H1 (cell line): ENCODE results near the gene INPP5E. TPM values are rescaled to one million over a fixed set of nuclear protein-coding genes. Genes with fewer than 3 reads are reported as not detected.

Experiments used
- CTCF ChIA-PET: fragments of 300-600 bp; sonication (Branson Sonifier 250); formaldehyde crosslinking; loops from one replicate; lab custom pipeline; 2021; ENCODE audit not compliant: partially characterized antibody; lab: Charles Lee
- POLR2A ChIA-PET: fragments of 300-600 bp; sonication (Branson Sonifier 250); formaldehyde crosslinking; loops from one replicate; lab custom pipeline; 2021; ENCODE audit warnings: inconsistent platforms; ENCODE audit not compliant: partially characterized antibody; lab: Charles Lee
- DNase-seq, 2 experiments: peaks; one replicate each; pipeline versions ENCODE4 v3.0.0 to v3.0.0-alpha.2; 2010 to 2022; ENCODE audit warnings: low spot score in 2 of 2, low read depth in 1 of 2, mixed read lengths in 1 of 2
- FAIRE-seq: peaks from 2 replicates; lab custom pipeline; 2011; peaks lifted over from hg19 to GRCh38; lab: Jason Lieb, UNC
- H2AFZ ChIP-seq: 2 replicates; pipeline ENCODE4 v1.8.1; 2012; ENCODE audit warnings: low read length, inconsistent platforms
- H2AK5ac ChIP-seq: 2 replicates; pipeline ENCODE4 v1.6.1; 2013; ENCODE audit warnings: low read depth, low read length
- H2BK120ac ChIP-seq: replicated peaks from 2 replicates; pipeline ENCODE3; 2013; ENCODE audit warnings: low read depth, low read length, inconsistent platforms
- H2BK12ac ChIP-seq: 2 replicates; pipeline ENCODE4 v1.6.1; 2013; ENCODE audit warnings: low read depth, low read length
- H2BK15ac ChIP-seq: 2 replicates; pipeline ENCODE4 v1.6.1; 2013; ENCODE audit warnings: low read length
- H2BK20ac ChIP-seq: 2 replicates; pipeline ENCODE4 v1.6.1; 2013; ENCODE audit warnings: low read length
- H2BK5ac ChIP-seq: 2 replicates; pipeline ENCODE4 v1.6.1; 2013; ENCODE audit warnings: low read depth, low read length
- H3K14ac ChIP-seq: 2 replicates; pipeline ENCODE4 v1.6.1; 2013; ENCODE audit warnings: inconsistent platforms; ENCODE audit not compliant: insufficient read length
- H3K18ac ChIP-seq: 2 replicates; pipeline ENCODE4 v1.6.1; 2013; ENCODE audit warnings: low read length; ENCODE audit errors: extremely low read depth
- H3K23ac ChIP-seq: 2 replicates; pipeline ENCODE4 v1.6.1; 2013; ENCODE audit warnings: inconsistent platforms; ENCODE audit not compliant: insufficient read length
- H3K23me2 ChIP-seq: 2 replicates; pipeline ENCODE4 v1.6.1; 2013; ENCODE audit warnings: low read depth, low read length
- H3K27ac ChIP-seq: 2 replicates; pipeline ENCODE4 v1.6.1; 2011; ENCODE audit warnings: low read depth, low read length, inconsistent platforms
- H3K27me3 ChIP-seq, 4 experiments: replicated peaks in 1 of 4; 1 replicate in 1 of 4; 2 replicates in 3 of 4; pipeline versions ENCODE4 v1.6.1 to v1.8.1; 2011 to 2013; ENCODE audit warnings: low read length in 3 of 4, mild to moderate bottlenecking in 3 of 4, inconsistent platforms in 2 of 4, mixed read lengths in 2 of 4, moderate library complexity in 1 of 4; ENCODE audit not compliant: control insufficient read depth in 3 of 4, insufficient read depth in 3 of 4; ENCODE audit errors: extremely low read depth in 1 of 4
- H3K36me3 ChIP-seq, 4 experiments: 2 replicates each; pipeline versions ENCODE4 v1.6.1 to v1.8.1; 2011 to 2013; ENCODE audit warnings: mild to moderate bottlenecking in 4 of 4, low read length in 3 of 4, moderate library complexity in 2 of 4, control low read depth in 1 of 4, inconsistent platforms in 1 of 4; ENCODE audit not compliant: insufficient read depth in 4 of 4, control insufficient read depth in 2 of 4
- H3K4ac ChIP-seq: replicated peaks from 2 replicates; pipeline ENCODE3; 2013; ENCODE audit warnings: low read length, low read depth, mixed read lengths, inconsistent platforms; ENCODE audit not compliant: insufficient read length
- H3K4me1 ChIP-seq, 4 experiments: replicated peaks in 1 of 4; 1 replicate in 1 of 4; 2 replicates in 3 of 4; pipeline versions ENCODE4 v1.6.1 to v1.8.1; 2011 to 2013; ENCODE audit warnings: low read length in 3 of 4, inconsistent platforms in 2 of 4, mixed read lengths in 1 of 4; ENCODE audit not compliant: insufficient read depth in 4 of 4, control insufficient read depth in 3 of 4
- H3K4me2 ChIP-seq, 2 experiments: 2 replicates each; pipeline versions ENCODE4 v1.6.1 to v1.8.1; 2011 to 2013; ENCODE audit warnings: low read depth in 2 of 2, low read length in 2 of 2, control low read depth in 1 of 2, inconsistent platforms in 1 of 2, mild to moderate bottlenecking in 1 of 2; ENCODE audit not compliant: insufficient read depth in 1 of 2
- H3K4me3 ChIP-seq, 4 experiments: fragments of 200-600, 300-600 bp in 1 of 4; sonication (generic), shearing (Covaris generic), sonication (Bioruptor Twin) in 1 of 4; 2 replicates each; pipeline versions ENCODE4 v1.5.1 to v1.8.1; 2011 to 2016; ENCODE audit warnings: low read length in 4 of 4, low read depth in 3 of 4, control low read depth in 2 of 4, inconsistent platforms in 2 of 4, mild to moderate bottlenecking in 2 of 4, mixed read lengths in 1 of 4, moderate library complexity in 1 of 4; ENCODE audit not compliant: insufficient read depth in 2 of 4; ENCODE audit errors: extremely low read depth in 1 of 4
- H3K56ac ChIP-seq: replicated peaks from 2 replicates; pipeline ENCODE3; 2013; ENCODE audit warnings: low read depth, mild to moderate bottlenecking, mixed read lengths, low read length, inconsistent platforms; ENCODE audit not compliant: insufficient read length
- H3K79me1 ChIP-seq: 2 replicates; pipeline ENCODE4 v1.6.1; 2013; ENCODE audit warnings: low read depth, low read length, control low read depth
- H3K79me2 ChIP-seq, 2 experiments: 2 replicates each; pipeline versions ENCODE4 v1.6.1 to v1.8.1; 2012 to 2013; ENCODE audit warnings: low read length in 2 of 2, mild to moderate bottlenecking in 2 of 2, inconsistent platforms in 1 of 2; ENCODE audit not compliant: insufficient read depth in 2 of 2, control insufficient read depth in 1 of 2
- H3K9ac ChIP-seq, 4 experiments: replicated peaks in 1 of 4; 1 replicate in 1 of 4; 2 replicates in 3 of 4; pipeline versions ENCODE4 v1.6.1 to v1.8.1; 2011 to 2013; ENCODE audit warnings: low read depth in 3 of 4, low read length in 3 of 4, control low read depth in 2 of 4, mild to moderate bottlenecking in 2 of 4, moderate library complexity in 2 of 4, inconsistent platforms in 1 of 4; ENCODE audit errors: extremely low read depth in 1 of 4
- H3K9me3 ChIP-seq, 2 experiments: 2 replicates each; pipeline versions ENCODE4 v1.6.1 to v1.8.1; 2012 to 2013; ENCODE audit warnings: mild to moderate bottlenecking in 2 of 2, moderate library complexity in 2 of 2, control low read depth in 1 of 2, inconsistent platforms in 1 of 2, low read depth in 1 of 2, low read length in 1 of 2, mixed read lengths in 1 of 2; ENCODE audit not compliant: insufficient read depth in 2 of 2
- H4K20me1 ChIP-seq, 2 experiments: replicated peaks in 1 of 2; 2 replicates each; pipeline versions ENCODE3 to v1.8.1; 2011 to 2013; ENCODE audit warnings: inconsistent platforms in 2 of 2, low read length in 2 of 2, mild to moderate bottlenecking in 1 of 2; ENCODE audit not compliant: insufficient read depth in 2 of 2, control insufficient read depth in 1 of 2
- H4K5ac ChIP-seq: 2 replicates; pipeline ENCODE4 v1.6.1; 2013; ENCODE audit warnings: low read length, low read depth, mixed read lengths, inconsistent platforms; ENCODE audit not compliant: insufficient read length
- H4K8ac ChIP-seq: 2 replicates; pipeline ENCODE4 v1.8.0; 2013; ENCODE audit warnings: mild to moderate bottlenecking, moderate library complexity, low read length, inconsistent platforms; ENCODE audit not compliant: insufficient read depth; ENCODE audit errors: extremely low read depth
- H4K91ac ChIP-seq: replicated peaks from 2 replicates; pipeline ENCODE3; 2013; ENCODE audit warnings: low read length, mixed read lengths, inconsistent platforms; ENCODE audit not compliant: insufficient read length
- WGBS, 2 experiments: shearing (Covaris generic) in 1 of 2; methylation state at CpG; one replicate each; pipeline versions ENCODE4 v1.1.6 to v1.1.7; 2013 to 2015; ENCODE audit warnings: low lambda C conversion rate in 2 of 2, mixed read lengths in 2 of 2, inconsistent platforms in 1 of 2, low coverage in 1 of 2, missing lambda C conversion rate in 1 of 2; ENCODE audit not compliant: insufficient replicate concordance in 2 of 2, insufficient coverage in 1 of 2, insufficient read length in 1 of 2; ENCODE audit errors: extremely low coverage in 1 of 2, missing lambda C conversion rate in 1 of 2; 5-methylcytosine and 5-hydroxymethylcytosine counted together
- polyA plus RNA-seq, 7 experiments: library from polyadenylated mRNA; depleted of rRNA in 3 of 7; stranded (reverse) in 5 of 7; unstranded in 2 of 7; fragments of >200 nt in 5 of 7; fragments of 200-250 nt in 2 of 7; gene quantifications; 1 replicate in 5 of 7; 2 replicates in 1 of 7; 4 replicates in 1 of 7; pipeline versions ENCODE4 v1.2.1 to v1.2.3, GENCODE V29; 2011 to 2013; ENCODE audit warnings: missing spikeins in 2 of 7, mixed read lengths in 2 of 7
- total RNA-seq: library from RNA; stranded (reverse); fragmentation: NEBNext Ultra II Directional; extraction: Animal tissue kit (Norgen Biotek cat#: 25700); gene quantifications from 2 replicates; pipeline ENCODE4 v1.2.1, GENCODE V29; 2021

The INPP5E gene
- total and polyA plus RNA-seq, 2 of the 8 experiments (the other 6 are each of a cell fraction or from before 2014, with no cell fraction given), result 8.7 to 11.3 TPM

DNA sequence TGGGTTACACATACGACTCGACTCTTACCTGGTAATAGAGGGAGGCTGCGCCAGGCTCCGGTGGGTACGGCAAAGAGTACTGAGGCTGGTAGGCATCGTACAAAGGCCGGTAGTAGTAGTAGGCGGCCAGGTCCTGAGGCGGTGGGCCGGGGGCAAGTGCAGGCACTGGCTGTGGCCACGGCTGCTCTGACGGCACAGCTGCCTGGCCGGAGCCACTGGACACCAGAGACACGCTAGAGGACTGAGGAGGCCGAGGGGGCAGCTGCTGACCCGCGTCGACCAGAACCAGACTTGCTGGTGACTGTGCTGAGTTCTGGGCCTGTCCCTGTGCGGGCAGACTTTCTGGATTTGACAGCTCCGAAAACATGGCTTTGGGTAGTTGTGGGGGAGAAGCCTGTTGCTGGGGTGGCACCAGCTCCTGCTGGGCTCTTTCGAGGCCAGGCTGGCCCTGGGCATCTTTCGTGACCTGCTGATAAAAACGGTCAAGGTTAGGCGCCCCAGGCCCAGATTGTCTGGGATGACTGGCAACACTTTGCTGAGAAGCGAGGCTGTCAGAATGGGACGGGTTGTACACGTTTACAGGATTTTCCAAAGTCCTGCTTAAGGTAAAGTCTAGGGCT, 34.5 kb upstream of the INPP5E start:
- Histone ChIP-seq H3K4me3 (no peak overlapping the region), H4K8ac (peak overlapping the region; percentile 7; the same call in 1 of the 2 replicates), H3K79me2 (peaks cover 3 to 75% of the 10 kb centered on the region in 2 experiments; a peak in 3 of 4 replicates), H3K9ac (no peak overlapping the region), H3K18ac (no peak overlapping the region), H3K4ac (no peak overlapping the region), H4K20me1 (peaks cover 19 to 43% of the 10 kb centered on the region in 2 experiments), H2AFZ (no peak overlapping the region), H2BK120ac (no peak overlapping the region), H3K27me3 (no peaks in the 10 kb centered on the region), H3K14ac (no peak overlapping the region), H3K4me2 (no peak overlapping the region), H2AK5ac (no peak overlapping the region), H2BK20ac (no peak overlapping the region), H3K56ac (no peak overlapping the region), H2BK15ac (no peak overlapping the region), H2BK5ac (no peak overlapping the region), H3K4me1 (no peaks in the 10 kb centered on the region), H4K91ac (no peak overlapping the region), H3K27ac (no peak overlapping the region), H2BK12ac (no peak overlapping the region), H3K23ac (no peak overlapping the region), H3K79me1 (peaks cover 5% of the 10 kb centered on the region), H3K23me2 (no peaks in the 10 kb centered on the region), H3K36me3 (peaks cover 50 to 76% (median 71%) of the 10 kb centered on the region in 4 experiments), H4K5ac (no peak overlapping the region), H3K9me3 (no peaks in the 10 kb centered on the region)
- 93% methylated on average over 27 of the region's 27 CpGs; no CpG with 5 or more reads in 1 of the 2 experiments for WGBS, 2 experiments
- ChIA-PET POLR2A (interaction anchor here (1.2 to 2.1 kb wide), 3 partner anchors 9 to 30 kb away, joined by 3 to 12 read pairs (median 7); no protein-coding TSS in a partner anchor), CTCF (interaction anchor here (2.2 kb wide), 1 partner anchor 11 kb away, joined by 10 read pairs; no protein-coding TSS in a partner anchor)
- FAIRE-seq (no peak), DNase-seq (no peak)
